Thoracic aorta (tissue), 2 donors: ENCODE data around the gene RADIL. TPM values are rescaled to one million over a fixed set of nuclear protein-coding genes. Genes with fewer than 3 reads are reported as not detected.

Experiments
- ATAC-seq: fragments of 150-250 bp; one replicate; pipeline ENCODE4 v1.8.0; 2017; ENCODE audit warnings: low read depth; ENCODE audit not compliant: insufficient number of reproducible peaks, low FRiP score
- DNase-seq: peaks from one replicate; pipeline ENCODE4 v3.0.0-alpha.2; 2020; ENCODE audit warnings: low spot score
- H3K27ac ChIP-seq, 2 donors: fragments of 200-600 bp; sonication (generic); 1 replicate in 1 of 2; 2 replicates in 1 of 2; pipeline ENCODE4 v1.5.1; 2016; ENCODE audit warnings: mild to moderate bottlenecking in 2 of 2, moderate library complexity in 2 of 2
- H3K27me3 ChIP-seq: fragments of 200-600 bp; sonication (generic); replicated peaks from 2 replicates; pipeline ENCODE4 v1.6.0; 2016; ENCODE audit warnings: mild to moderate bottlenecking; ENCODE audit not compliant: insufficient read depth
- H3K36me3 ChIP-seq: fragments of 200-600 bp; sonication (generic); one replicate; pipeline ENCODE4 v1.5.1; 2016
- H3K4me1 ChIP-seq, 2 donors: fragments of 200-600 bp; sonication (generic); 1 replicate in 1 of 2; 2 replicates in 1 of 2; pipeline versions ENCODE4 v1.5.1 to v1.6.0; 2016; ENCODE audit warnings: low read depth in 2 of 2, mild to moderate bottlenecking in 1 of 2; ENCODE audit not compliant: control insufficient read depth in 1 of 2
- H3K4me3 ChIP-seq: fragments of 200-600 bp; sonication (generic); 2 replicates; pipeline ENCODE4 v1.5.1; 2016; ENCODE audit warnings: mild to moderate bottlenecking
- H3K9me3 ChIP-seq: fragments of 200-600 bp; sonication (generic); 2 replicates; pipeline ENCODE4 v1.5.1; 2016
- total RNA-seq, 2 donors: library from RNA; depleted of rRNA; stranded (reverse); fragments of >200 nt; gene quantifications; one replicate each; pipeline versions ENCODE4 v1.1.0 to v1.2.3, GENCODE V29; 2016
- TF ChIP-seq, protein P1 (sequence below): fragments of 200-600 bp; sonication (generic); IDR thresholded peaks from one replicate; pipeline ENCODE4 v1.5.1; 2019; ENCODE audit warnings: antibody characterized with exemption

RADIL gene
- total RNA-seq, 2 donors from 2014 or later: 6.7 to 14.4 TPM

DNA sequence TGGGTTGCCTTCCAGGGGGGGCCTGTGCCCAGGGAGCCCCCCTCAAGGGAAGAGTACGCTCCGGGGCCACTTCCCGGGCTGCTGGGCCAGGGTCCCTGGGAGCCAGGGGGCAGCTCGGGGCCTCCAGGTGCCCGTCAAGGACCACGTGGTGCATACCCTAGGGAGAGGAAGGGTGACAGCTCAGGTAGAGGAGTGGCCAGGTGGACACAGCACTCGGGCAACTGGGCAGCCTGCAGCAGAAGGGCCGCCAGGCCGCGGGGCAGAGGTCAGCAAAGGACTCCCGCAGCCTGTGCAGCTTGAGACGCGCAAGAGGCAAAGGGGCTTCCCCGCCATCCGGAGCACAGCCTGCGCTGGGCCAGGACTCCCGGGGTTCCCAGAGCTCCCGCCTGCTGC lies 81.7 kb downstream of the RADIL start:
- Histone ChIP-seq H3K4me1 (no peaks in the 10 kb centered on the region), H3K36me3 (no peaks in the 10 kb centered on the region), H3K4me3 (no peak overlapping the region), H3K27me3 (no peaks in the 10 kb centered on the region), H3K27ac (no peak overlapping the region), H3K9me3 (no peaks in the 10 kb centered on the region)
- ATAC-seq: no peak
- TF ChIP-seq, protein P1, sequence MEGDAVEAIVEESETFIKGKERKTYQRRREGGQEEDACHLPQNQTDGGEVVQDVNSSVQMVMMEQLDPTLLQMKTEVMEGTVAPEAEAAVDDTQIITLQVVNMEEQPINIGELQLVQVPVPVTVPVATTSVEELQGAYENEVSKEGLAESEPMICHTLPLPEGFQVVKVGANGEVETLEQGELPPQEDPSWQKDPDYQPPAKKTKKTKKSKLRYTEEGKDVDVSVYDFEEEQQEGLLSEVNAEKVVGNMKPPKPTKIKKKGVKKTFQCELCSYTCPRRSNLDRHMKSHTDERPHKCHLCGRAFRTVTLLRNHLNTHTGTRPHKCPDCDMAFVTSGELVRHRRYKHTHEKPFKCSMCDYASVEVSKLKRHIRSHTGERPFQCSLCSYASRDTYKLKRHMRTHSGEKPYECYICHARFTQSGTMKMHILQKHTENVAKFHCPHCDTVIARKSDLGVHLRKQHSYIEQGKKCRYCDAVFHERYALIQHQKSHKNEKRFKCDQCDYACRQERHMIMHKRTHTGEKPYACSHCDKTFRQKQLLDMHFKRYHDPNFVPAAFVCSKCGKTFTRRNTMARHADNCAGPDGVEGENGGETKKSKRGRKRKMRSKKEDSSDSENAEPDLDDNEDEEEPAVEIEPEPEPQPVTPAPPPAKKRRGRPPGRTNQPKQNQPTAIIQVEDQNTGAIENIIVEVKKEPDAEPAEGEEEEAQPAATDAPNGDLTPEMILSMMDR: no peak
- DNase-seq: no peak

GRCh38 chr7:4800926-4801838 lies 82.3 kb downstream of the RADIL start:
- Histone ChIP-seq H3K4me1 (no peaks in the 10 kb centered on the region), H3K36me3 (no peaks in the 10 kb centered on the region), H3K27me3 (no peaks in the 10 kb centered on the region), H3K9me3 (no peaks in the 10 kb centered on the region), H3K27ac (no peak overlapping the region), H3K4me3 (no peak overlapping the region)
- ATAC-seq (no peak), DNase-seq (no peak)
- TF ChIP-seq, protein P1: no peak

- DNase-seq (no peak), ATAC-seq (no peak)
- TF ChIP-seq, protein P1: no peak
- H3K27ac ChIP-seq: no peak overlapping the region
- no peak overlapping the region for H3K4me3 ChIP-seq
- no peaks in the 10 kb centered on the region for H3K4me1 ChIP-seq
- H3K9me3 ChIP-seq: no peaks in the 10 kb centered on the region
- no peaks in the 10 kb centered on the region for H3K36me3 ChIP-seq
- no peaks in the 10 kb centered on the region for H3K27me3 ChIP-seq
These were observed 83.0 kb downstream of the RADIL start for GRCh38 chr7:4800487-4800886.

DNA sequence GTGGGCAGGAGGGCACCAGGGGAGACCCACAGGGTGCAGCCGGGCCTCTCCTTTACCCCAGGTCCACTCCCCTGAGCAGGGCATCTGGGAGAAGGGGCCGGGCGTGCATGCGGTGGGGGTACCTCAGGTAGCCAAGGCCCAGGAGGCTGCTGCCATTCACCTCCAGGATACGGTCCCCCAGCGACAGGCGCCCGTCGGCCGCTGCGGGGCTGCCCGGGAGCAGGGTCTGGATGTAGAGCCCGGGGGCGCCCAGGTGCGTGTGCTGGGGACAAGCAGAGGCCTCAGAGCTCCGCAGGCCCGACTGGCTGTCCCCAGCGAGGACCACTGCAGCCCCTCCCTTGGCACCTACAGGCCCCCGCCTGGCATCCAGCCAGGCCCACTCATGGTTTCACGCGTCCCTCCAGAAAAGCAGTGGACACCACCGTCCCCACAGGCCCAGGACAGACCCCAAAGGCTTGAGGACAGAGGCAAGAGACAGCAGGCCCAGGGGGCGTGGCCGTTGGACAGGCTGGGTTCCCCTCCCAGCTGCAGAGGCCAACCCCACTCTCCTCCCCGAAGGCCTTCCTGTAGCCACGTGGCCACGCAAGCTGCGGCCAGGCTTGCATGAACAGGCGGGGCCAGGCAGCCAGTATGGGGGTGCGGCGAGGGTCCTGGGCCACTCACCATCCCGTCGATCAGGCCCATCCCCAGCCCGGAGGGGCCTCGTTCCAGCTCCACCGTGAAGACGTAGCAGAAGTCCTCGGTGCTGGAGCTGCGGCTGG lies 83.8 kb downstream of the RADIL start:
- DNase-seq (no peak), ATAC-seq (no peak)
- H3K27me3 ChIP-seq: no peaks in the 10 kb centered on the region
- H3K9me3 ChIP-seq: no peaks in the 10 kb centered on the region
- no peak overlapping the region for H3K27ac ChIP-seq
- H3K36me3 ChIP-seq: no peaks in the 10 kb centered on the region
- H3K4me1 ChIP-seq: no peaks in the 10 kb centered on the region
- TF ChIP-seq, protein P1: no peak
- H3K4me3 ChIP-seq: no peak overlapping the region

- Histone ChIP-seq H3K27me3 (no peaks in the 10 kb centered on the region), H3K27ac (no peak overlapping the region), H3K4me1 (no peaks in the 10 kb centered on the region), H3K36me3 (no peaks in the 10 kb centered on the region), H3K4me3 (no peak overlapping the region), H3K9me3 (no peaks in the 10 kb centered on the region)
- ATAC-seq: no peak
- TF ChIP-seq, protein P1: no peak
- DNase-seq: no peak
These were observed 84.7 kb downstream of the RADIL start for GRCh38 chr7:4798706-4799235.
